ENCODE data around the gene LHFPL3.

GRCh38 chr7:104328970-104329825 lies 795 bp downstream of the LHFPL3 start:
- TF ChIP-seq CTCF (IDR thresholded peaks at IDR 0.05): no peak
- TF ChIP-seq POLR2A (IDR thresholded peaks at IDR 0.05): no peak

All from esophagus squamous epithelium (tissue), 4 donors.